Suprapubic skin (tissue), 3 donors: ENCODE results near the gene SURF4.

Experiments
- POLR2AphosphoS5 ChIP-seq, 3 donors: sonication (generic); formaldehyde crosslinking; IDR thresholded peaks; one replicate each; pipeline ENCODE4 v1.6.1; 2017; ENCODE audit warnings: antibody characterized with exemption in 3 of 3
- TF ChIP-seq, protein P1 (sequence below), 2 donors: fragments of 200-600 bp in 1 of 2; fragments of 450-650 bp in 1 of 2; sonication (generic) in 1 of 2; IDR thresholded peaks; one replicate each; pipeline ENCODE4 v1.5.1; 2016 to 2019; ENCODE audit warnings: antibody characterized with exemption in 2 of 2, mild to moderate bottlenecking in 1 of 2, moderate library complexity in 1 of 2

DNA sequence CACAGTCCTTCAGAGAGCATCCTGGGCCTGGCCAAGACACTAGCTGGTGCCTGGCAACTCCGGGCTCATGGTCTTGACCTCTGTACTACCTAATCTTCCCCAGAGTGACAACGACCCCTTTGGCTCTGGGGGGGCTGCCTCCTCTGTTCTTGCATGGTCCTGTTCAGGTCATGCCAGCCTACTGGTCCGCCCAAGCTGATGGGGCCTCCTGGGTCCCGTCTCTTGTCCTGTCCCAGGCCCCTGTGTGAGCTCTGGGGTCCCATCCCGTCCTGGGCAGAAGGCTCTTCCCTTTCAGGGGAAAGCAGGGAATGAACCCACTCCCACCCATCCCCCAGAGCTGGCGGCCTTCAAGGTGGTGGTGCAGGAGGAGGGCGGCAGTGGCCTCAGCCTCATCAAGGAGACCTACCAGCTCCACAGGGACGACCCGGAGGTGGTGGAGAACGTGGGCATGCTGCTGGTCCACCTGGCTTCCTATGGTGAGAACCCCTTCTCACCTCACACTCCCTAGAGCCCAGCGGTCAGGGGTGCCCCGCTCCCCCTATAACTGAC lies 28.7 kb upstream of the SURF4 start:
- no peak for TF ChIP-seq POLR2AphosphoS5 (IDR thresholded peaks at IDR 0.05)
- TF ChIP-seq, protein P1, sequence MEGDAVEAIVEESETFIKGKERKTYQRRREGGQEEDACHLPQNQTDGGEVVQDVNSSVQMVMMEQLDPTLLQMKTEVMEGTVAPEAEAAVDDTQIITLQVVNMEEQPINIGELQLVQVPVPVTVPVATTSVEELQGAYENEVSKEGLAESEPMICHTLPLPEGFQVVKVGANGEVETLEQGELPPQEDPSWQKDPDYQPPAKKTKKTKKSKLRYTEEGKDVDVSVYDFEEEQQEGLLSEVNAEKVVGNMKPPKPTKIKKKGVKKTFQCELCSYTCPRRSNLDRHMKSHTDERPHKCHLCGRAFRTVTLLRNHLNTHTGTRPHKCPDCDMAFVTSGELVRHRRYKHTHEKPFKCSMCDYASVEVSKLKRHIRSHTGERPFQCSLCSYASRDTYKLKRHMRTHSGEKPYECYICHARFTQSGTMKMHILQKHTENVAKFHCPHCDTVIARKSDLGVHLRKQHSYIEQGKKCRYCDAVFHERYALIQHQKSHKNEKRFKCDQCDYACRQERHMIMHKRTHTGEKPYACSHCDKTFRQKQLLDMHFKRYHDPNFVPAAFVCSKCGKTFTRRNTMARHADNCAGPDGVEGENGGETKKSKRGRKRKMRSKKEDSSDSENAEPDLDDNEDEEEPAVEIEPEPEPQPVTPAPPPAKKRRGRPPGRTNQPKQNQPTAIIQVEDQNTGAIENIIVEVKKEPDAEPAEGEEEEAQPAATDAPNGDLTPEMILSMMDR (IDR thresholded peaks at IDR 0.05): no peak
